HK-2 (cell line): ENCODE measurements around the gene TAF7.
"Not testable (repeated sequence)": the region's sequence is repeated elsewhere in the genome, so short reads cannot be mapped to it uniquely, and the experiment has no call there.

Source experiments
- DNase-seq: peaks from one replicate; pipeline ENCODE4 v3.0.0-alpha.2; 2018; ENCODE audit not compliant: unreplicated experiment

The TAF7 gene, protein sequence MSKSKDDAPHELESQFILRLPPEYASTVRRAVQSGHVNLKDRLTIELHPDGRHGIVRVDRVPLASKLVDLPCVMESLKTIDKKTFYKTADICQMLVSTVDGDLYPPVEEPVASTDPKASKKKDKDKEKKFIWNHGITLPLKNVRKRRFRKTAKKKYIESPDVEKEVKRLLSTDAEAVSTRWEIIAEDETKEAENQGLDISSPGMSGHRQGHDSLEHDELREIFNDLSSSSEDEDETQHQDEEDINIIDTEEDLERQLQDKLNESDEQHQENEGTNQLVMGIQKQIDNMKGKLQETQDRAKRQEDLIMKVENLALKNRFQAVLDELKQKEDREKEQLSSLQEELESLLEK

DNA sequence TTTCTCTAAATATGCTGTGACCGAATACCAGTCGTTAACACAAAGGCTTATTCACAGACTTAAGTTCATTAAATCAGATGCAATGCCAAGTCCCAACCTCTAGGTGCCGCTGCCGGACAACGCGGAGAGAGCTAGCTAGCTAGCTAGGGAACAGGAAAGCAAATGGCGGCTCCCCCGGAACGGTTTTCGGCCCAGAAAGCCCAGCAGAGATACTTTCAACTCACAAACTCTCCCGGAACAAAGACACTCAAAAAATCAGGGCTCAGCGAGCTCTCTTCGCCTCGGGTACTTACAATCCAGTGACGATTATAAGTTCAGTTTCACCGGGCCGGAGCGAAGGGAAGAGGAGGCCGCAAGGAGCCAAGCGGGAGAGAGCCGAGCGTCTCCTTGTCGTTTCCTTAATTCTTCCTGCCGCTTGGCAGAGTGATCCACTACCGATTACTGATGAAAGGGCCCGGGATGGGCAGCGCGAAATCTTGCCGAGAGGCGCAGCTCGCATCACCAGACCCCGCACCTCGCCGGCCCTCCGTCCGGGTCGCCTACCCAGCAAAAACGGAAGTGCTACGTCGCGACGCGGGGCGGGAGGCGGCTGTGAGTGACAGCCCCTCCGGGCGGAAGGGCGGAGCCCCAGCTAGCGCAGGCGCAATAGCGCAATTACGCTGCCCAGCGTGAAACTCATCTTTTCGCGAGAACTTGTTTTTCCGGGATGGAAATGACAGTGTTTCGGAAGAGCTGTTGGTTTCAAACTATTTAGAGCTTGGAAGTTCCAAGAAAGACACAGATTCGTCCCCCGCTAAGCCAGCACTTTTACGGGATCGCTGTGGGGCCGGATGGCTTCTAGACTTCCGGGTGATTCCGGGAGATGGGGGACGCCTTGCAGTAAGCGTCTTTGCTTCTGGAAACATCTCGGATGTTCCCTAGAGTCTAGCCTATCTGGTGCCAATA is at the start of gene TAF7:
TAF7 (minus strand) TSS at position 560 of the 945 bp plus-strand sequence. CDS start 740 bp downstream, outside the sequence.
- peak; percentile 87 for DNase-seq

DNA sequence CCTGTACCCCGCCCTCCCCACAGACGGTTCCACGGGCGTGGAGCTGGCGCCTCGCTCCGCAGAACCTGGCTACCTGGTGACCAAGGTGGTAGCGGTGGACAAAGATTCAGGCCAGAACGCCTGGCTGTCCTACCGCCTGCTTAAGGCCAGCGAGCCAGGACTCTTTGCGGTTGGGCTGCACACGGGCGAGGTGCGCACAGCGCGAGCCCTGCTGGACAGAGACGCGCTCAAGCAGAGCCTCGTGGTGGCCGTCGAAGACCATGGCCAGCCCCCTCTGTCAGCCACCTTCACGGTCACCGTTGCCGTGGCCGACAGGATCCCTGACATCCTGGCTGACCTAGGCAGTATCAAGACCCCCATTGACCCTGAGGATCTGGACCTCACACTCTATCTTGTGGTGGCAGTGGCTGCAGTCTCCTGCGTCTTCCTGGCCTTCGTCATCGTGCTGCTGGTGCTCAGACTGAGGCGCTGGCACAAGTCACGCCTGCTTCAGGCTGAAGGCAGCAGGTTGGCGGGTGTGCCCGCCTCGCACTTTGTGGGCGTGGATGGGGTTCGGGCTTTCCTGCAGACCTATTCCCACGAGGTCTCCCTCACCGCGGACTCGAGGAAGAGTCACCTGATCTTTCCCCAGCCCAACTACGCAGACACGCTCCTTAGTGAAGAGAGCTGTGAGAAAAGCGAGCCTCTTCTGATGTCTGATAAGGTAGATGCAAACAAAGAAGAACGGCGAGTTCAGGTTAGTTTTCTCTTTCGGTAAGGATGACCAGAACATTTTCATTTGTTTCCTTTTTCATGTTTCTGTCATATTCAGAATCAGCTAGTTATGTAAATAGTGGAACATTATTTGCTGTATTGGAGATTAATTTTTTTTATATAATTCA is 45.7 kb upstream of the TAF7 start:
- DNase-seq, result no peak

DNA sequence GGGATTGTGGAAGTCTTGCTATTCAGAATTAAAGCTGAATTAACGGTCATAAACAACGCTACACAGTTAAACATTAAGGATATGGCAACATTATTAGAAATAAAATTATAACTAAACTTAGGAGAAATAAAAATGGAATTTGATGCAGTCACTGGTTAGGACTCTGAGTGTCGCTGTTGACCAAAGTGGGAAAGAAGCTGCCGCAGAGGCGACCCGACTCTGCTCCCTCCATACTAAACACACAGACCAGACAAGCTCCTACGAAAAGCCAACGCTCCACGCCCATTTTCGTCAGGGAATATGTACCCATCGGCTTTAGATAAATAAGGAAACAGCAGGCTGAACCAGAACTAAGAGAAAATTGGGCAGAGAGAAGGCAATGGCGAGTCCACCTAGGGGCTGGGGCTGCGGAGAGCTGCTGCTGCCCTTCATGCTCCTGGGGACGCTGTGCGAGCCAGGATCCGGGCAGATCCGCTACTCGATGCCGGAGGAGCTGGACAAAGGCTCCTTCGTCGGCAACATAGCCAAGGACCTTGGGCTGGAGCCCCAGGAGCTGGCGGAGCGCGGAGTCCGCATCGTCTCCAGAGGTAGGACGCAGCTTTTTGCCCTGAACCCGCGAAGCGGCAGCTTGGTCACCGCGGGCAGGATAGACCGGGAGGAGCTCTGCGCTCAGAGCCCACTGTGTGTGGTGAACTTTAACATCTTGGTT is 43.5 kb upstream of the TAF7 start, which contains the start of gene PCDHGA5:
PCDHGA5 (plus strand) TSS at position 211 of the 709 bp plus-strand sequence; CDS start at position 380, 169 bp downstream.
- no peak for DNase-seq

DNA sequence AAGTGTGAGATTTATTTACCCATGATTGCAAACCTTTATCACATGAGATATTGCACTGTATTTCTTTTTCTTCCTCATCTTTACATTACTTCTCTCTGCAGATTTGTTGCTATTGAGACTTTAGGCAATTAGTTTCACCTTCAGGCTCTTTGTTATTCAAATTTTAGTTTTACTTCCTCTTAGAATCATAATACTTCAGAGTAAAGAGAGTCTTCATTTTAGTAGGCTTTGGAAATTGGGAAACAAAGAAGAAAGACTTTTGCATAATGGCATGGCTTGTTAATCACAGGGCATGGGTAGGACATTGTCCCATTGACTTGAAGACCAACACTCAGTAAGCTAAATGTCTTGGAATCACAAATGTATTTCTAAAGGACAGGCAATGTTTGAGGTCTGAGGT is 42.1 kb upstream of the TAF7 start:
- no peak for DNase-seq

DNA sequence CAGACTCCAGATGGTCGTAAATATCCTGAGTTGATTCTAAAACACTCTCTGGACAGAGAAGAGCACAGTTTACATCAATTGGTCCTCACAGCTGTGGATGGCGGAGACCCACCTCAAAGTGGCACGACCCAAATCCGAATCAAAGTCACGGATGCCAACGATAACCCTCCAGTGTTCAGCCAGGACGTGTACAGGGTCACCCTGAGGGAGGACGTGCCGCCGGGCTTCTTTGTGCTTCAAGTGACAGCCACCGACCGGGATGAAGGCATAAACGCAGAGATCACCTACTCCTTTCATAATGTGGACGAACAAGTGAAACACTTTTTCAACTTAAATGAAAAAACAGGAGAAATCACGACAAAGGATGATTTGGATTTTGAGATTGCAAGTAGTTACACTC is 40.1 kb upstream of the TAF7 start:
- DNase-seq, result no peak

DNA sequence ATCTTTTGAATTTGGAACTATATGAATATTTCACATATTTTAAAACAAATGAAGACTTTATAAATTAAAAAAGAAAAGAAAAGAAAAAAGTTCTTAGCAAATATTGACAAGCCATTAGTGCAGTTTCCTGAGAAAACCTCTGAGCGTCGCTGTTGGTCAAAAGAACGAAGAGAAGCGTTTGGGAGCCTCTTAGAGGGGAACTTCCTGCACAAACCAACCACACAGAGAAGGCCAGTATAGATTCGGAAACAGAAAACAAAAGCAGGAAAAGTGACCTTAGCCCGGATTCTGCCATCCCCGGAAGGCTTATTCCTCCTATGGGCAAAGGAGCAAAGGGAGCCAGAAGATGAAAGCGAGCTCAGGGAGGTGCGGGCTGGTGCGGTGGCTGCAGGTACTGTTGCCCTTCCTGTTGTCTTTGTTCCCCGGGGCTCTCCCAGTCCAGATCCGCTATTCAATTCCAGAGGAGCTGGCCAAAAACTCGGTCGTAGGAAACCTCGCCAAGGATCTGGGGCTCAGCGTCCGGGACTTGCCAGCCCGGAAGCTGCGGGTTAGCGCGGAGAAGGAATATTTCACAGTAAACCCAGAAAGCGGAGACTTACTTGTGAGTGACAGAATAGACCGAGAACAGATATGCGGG is 39.3 kb upstream of the TAF7 start, which contains the start of gene PCDHGB2:
PCDHGB2 (plus strand) TSS at position 205 of the 637 bp plus-strand sequence; CDS start at position 347, 142 bp downstream.
- DNase-seq, result no peak

DNA sequence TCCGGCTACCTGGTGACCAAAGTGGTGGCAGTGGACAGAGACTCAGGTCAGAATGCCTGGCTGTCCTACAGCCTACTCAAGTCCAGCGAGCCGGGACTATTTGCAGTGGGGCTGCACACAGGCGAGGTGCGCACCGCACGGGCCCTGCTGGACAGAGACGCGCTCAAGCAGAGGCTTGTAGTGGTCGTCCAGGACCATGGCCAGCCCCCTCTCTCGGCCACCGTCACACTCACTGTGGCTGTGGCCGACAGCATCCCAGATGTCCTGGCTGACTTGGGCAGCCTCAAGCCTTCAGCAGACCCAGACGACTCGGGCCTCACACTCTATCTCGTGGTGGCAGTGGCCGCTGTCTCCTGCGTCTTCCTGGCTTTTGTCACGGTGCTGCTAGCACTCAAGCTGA is 36.4 kb upstream of the TAF7 start:
- DNase-seq, result no peak

DNA sequence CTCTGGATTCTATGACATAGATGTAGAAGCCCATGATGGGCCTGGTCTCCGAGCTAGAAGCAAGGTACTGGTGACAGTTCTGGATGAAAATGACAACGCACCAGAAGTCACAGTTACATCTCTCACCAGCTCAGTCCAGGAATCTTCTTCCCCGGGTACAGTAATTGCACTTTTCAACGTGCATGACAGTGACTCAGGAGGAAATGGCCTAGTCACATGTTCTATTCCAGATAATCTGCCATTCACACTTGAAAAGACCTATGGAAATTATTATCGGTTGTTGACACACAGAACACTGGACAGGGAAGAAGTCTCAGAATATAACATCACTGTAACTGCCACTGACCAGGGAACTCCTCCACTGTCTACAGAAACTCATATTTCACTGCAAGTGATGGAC is 35.5 kb upstream of the TAF7 start:
- no peak for DNase-seq

DNA sequence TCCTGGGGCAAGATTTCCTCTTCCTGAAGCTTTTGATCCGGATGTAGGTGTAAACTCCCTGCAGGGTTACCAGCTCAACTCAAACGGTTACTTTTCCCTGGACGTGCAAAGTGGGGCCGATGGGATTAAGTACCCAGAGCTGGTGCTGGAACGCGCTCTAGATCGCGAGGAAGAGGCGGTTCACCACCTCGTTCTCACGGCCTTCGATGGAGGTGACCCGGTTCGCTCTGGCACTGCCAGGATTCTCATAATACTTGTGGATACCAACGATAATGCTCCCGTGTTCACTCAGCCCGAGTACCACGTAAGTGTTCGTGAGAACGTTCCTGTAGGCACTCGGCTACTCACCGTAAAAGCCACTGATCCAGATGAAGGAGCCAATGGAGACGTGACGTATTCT is 35.1 kb upstream of the TAF7 start:
- no peak for DNase-seq

DNA sequence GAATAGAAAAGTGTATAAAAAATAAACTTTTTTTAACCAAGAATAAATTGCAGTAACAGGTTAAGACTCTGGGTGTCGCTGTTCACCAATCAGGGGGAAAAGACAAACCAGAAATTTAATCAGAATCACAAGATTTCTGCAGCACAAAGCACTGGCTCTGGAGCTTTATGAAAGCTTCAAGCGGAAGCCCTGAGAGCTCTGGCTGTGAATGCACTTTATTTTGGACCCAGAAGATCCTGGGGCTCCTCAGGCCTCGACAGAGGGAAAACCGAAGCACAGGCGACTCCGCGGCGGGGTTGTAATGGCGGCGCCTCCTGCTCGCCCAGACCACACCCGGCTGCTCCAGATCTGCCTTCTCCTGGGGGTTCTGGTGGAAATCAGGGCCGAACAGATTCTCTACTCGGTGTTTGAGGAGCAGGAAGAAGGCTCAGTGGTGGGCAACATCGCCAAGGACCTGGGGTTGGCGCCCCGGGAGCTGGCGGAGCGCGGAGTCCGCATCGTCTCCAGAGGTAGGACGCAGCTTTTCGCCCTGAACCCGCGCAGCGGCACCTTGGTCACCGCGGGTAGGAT is 34.4 kb upstream of the TAF7 start, which contains the start of gene PCDHGA4:
PCDHGA4 (plus strand) TSS at position 122 of the 570 bp plus-strand sequence; CDS start at position 209, 87 bp downstream.
- no peak for DNase-seq

DNA sequence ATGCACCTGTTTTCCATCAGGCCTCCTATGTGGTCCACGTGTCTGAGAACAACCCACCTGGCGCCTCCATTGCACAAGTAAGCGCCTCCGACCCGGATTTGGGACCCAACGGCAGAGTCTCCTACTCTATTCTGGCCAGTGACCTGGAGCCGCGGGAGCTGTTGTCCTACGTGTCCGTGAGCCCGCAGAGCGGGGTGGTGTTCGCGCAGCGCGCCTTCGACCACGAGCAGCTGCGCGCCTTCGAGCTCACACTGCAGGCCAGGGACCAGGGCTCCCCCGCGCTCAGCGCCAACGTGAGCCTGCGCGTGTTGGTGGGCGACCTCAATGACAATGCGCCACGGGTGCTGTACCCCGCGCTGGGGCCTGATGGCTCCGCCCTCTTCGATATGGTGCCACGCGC is 31.0 kb upstream of the TAF7 start:
- DNase-seq, result no peak

DNA sequence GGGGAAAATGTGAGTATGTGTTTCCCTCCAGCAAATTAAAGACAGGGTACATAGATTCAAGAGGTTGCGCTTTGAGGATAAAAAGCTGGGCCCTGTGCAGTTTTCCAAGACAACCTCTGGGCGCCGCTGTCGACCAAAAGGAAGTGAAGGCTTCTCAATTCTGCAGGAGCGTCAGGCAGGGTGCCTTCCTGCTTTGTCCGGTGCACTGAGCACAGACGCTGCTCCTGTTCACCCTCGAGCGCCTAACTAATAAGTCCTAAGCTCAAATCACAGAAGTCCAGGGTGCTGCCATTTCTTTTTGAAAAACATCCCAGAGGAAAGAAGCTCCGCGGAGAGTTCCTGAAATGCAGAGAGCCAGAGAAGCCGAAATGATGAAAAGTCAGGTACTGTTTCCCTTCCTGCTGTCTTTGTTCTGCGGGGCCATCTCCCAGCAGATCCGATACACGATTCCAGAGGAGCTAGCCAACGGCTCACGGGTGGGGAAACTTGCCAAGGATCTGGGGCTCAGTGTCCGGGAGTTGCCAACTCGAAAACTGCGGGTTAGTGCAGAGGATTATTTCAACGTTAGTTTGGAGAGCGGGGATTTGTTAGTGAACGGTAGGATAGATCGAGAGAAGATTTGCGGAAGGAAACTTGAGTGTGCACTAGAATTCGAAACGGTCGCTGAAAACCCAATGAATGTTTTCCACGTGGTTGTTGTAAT is 29.5 kb upstream of the TAF7 start, which contains the start of gene PCDHGB1:
PCDHGB1 (plus strand) TSS at position 183 of the 703 bp plus-strand sequence; CDS start at position 345, 162 bp downstream.
- DNase-seq, result peak; percentile 10

DNA sequence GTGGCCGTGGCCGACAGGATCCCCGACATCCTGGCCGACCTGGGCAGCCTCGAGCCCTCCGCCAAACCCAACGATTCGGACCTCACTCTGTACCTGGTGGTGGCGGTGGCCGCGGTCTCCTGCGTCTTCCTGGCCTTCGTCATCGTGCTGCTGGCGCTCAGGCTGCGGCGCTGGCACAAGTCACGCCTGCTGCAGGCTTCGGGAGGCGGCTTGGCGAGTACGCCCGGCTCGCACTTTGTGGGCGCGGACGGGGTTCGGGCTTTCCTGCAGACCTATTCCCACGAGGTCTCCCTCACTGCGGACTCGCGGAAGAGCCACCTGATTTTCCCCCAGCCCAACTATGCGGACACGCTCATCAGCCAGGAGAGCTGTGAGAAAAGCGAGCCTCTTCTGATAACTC is 25.4 kb upstream of the TAF7 start:
- not testable (repeated sequence) for DNase-seq

DNA sequence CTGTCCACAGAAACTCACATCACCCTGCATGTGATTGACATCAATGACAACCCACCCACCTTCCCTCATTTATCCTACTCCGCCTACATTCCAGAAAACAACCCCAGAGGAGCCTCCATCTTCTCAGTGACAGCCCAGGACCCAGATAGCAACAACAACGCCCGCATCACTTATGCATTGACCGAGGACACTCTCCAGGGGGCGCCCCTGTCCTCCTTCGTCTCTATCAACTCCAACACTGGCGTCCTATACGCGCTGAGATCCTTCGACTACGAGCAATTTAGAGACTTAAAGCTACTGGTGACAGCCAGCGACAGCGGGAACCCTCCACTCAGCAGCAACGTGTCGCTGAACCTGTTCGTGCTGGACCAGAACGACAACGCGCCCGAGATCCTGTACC is 24.7 kb upstream of the TAF7 start:
- DNase-seq, result no peak

DNA sequence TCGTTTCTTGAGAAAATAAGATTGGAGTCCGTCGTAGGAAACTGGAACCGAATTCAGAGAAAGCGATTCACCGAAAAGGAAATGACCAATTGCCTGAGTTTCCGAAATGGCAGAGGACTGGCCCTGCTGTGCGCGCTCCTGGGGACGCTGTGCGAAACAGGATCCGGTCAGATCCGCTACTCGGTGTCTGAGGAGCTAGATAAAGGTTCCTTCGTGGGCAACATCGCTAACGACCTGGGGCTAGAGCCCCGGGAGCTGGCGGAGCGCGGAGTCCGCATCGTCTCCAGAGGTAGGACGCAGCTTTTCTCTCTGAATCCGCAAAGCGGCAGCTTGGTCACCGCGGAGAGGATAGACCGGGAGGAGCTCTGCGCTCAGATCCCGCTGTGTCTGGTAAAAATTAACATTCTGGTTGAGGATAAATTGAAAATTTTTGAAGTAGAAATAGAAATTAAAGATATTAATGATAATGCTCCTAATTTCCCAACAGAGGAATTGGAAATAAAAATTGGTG is 23.4 kb upstream of the TAF7 start:
- no peak for DNase-seq

DNA sequence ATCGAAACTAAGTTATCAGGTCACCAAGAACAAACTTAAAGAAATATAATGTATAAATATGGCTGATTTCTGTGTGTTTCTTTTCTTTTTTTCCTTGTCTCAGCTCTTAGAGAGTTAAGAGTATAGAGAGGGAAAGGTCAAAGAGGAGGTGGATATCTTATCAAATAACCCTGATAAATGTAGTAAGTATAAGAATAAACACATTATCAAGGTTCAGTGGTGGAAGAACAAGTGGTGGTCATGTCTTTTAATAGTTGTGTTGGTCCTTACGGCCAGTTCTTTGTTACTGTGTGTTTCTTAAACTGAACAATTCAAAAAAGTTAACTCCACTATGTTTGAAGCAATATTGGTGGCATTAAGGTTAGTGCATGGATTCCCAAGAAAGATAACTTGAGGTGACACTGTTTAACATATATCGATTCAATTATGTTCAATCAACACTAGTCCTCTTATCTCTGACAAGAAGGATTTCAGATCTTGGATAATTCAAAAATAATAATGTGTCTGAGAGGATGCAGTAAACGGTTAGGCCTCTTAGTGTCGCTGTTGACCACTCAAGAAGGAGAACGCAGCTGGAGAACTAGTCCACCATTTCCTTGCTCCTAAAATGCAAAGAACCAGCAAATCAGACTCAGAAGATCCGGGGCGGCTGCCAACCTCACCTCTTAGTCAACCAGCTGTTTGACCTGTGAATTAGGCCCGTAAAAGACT is 22.8 kb upstream of the TAF7 start, which contains the start of gene PCDHGA3:
PCDHGA3 (plus strand) TSS at position 588 of the 711 bp plus-strand sequence. CDS start 205 bp downstream, outside the sequence.
- no peak for DNase-seq

DNA sequence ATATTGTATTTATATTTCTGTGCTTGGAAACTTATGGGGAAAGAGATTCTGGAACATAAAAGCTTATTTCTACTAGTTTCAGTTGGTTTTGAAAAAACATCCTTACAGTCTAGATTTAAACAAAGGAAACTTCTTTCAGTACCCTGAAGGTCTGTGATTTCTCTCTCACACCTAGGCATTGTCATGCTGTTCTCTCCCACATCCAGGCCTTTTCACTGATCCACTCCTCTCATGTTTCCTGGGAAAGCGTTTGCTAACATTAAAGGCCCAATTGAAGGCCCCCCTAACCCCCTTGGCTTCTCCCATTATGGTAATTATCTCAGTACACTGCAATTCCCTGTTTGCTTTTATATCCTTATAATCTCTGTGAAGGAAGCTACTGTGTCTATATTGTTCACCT is 22.2 kb upstream of the TAF7 start:
- no peak for DNase-seq

DNA sequence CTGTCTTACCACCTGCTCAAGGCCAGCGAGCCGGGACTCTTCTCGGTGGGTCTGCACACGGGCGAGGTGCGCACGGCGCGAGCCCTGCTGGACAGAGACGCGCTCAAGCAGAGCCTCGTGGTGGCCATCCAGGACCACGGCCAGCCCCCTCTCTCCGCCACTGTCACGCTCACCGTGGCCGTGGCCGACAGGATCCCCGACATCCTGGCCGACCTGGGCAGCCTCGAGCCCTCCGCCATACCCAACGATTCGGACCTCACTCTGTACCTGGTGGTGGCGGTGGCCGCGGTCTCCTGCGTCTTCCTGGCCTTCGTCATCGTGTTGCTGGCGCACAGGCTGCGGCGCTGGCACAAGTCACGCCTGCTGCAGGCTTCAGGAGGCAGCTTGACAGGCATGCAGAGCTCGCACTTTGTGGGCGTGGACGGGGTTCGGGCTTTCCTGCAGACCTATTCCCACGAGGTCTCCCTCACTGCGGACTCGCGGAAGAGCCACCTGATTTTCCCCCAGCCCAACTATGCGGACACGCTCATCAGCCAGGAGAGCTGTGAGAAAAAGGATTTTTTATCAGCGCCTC is 20.3 kb upstream of the TAF7 start:
- not testable (repeated sequence) for DNase-seq
